Endothelial cell of umbilical vein (primary cell): Measurements from ENCODE around the gene KLHL21. TPM values are rescaled to one million over a fixed set of nuclear protein-coding genes. Genes with fewer than 3 reads are reported as not detected.

Experiments
- BruUV-seq: library from RNA; stranded (reverse); fragments of 400-500 nt; replicated peaks from 2 replicates; lab custom pipeline; 2021; lab: Mats Ljungman, UMichigan
- CTCF ChIA-PET: fragments of 300-600, 350-600 bp; sonication (Branson Sonifier 250); formaldehyde crosslinking; loops from one replicate; lab custom pipeline; 2021; ENCODE audit warnings: antibody characterized with exemption, inconsistent platforms; lab: Charles Lee
- POLR2A ChIA-PET: fragments of 300-600, 350-600 bp; sonication (Branson Sonifier 250); formaldehyde crosslinking; loops from one replicate; lab custom pipeline; 2021; ENCODE audit warnings: antibody characterized with exemption, inconsistent platforms; lab: Charles Lee
- DNase-seq: peaks from one replicate; pipeline ENCODE4 v3.0.0-alpha.2; 2011; ENCODE audit warnings: low read depth, low spot score
- FAIRE-seq: peaks from 2 replicates; lab custom pipeline; 2011; peaks lifted over from hg19 to GRCh38; lab: Jason Lieb, UNC
- H2AFZ ChIP-seq: 2 replicates; pipeline ENCODE4 v1.6.0; 2012; ENCODE audit warnings: low read depth, low read length, control low read depth, inconsistent platforms
- H3K27ac ChIP-seq: 2 replicates; pipeline ENCODE4 v1.5.1; 2011; ENCODE audit warnings: low read depth, mild to moderate bottlenecking, control low read depth, low read length, moderate library complexity; ENCODE audit not compliant: insufficient read depth
- H3K27me3 ChIP-seq, 2 experiments: 2 replicates each; pipeline versions ENCODE4 v1.6.0 to v1.6.1; 2011; ENCODE audit warnings: low read length in 2 of 2, mixed read lengths in 1 of 2; ENCODE audit not compliant: control insufficient read depth in 2 of 2, insufficient read depth in 2 of 2
- H3K36me3 ChIP-seq, 2 experiments: 2 replicates in 1 of 2; 3 replicates in 1 of 2; pipeline ENCODE4 v1.5.1; 2011; ENCODE audit warnings: low read length in 2 of 2, mild to moderate bottlenecking in 1 of 2, moderate library complexity in 1 of 2; ENCODE audit not compliant: control insufficient read depth in 2 of 2, insufficient read depth in 2 of 2; ENCODE audit errors: extremely low read depth in 1 of 2
- H3K4me1 ChIP-seq: 3 replicates; pipeline ENCODE4 v1.5.1; 2011; ENCODE audit warnings: mild to moderate bottlenecking, low read length; ENCODE audit not compliant: control insufficient read depth, insufficient read depth; ENCODE audit errors: extremely low read depth
- H3K4me2 ChIP-seq: 2 replicates; pipeline ENCODE4 v1.6.1; 2011; ENCODE audit warnings: low read length, control low read depth, mixed read lengths; ENCODE audit not compliant: insufficient read depth
- H3K4me3 ChIP-seq, 3 experiments: fragments of 200-600 bp in 1 of 3; sonication (generic), shearing (Covaris generic) in 1 of 3; replicated peaks in 1 of 3; 2 replicates each; pipeline ENCODE4 v1.5.1; 2011 to 2016; ENCODE audit warnings: control low read depth in 3 of 3, low read length in 3 of 3, mild to moderate bottlenecking in 2 of 3, inconsistent platforms in 1 of 3, low read depth in 1 of 3, moderate library complexity in 1 of 3; ENCODE audit not compliant: insufficient read depth in 1 of 3
- H3K79me2 ChIP-seq: 2 replicates; pipeline ENCODE4 v1.6.0; 2012; ENCODE audit warnings: low read length, inconsistent platforms; ENCODE audit not compliant: control insufficient read depth, insufficient read depth
- H3K9ac ChIP-seq: replicated peaks from 2 replicates; pipeline ENCODE3; 2011; ENCODE audit warnings: low read length, control low read depth; ENCODE audit not compliant: insufficient read depth; ENCODE audit errors: extremely low read depth
- H3K9me1 ChIP-seq: replicated peaks from 3 replicates; pipeline ENCODE4 v1.6.0; 2011; ENCODE audit warnings: mild to moderate bottlenecking, low read length; ENCODE audit not compliant: control insufficient read depth, insufficient read depth; ENCODE audit errors: extremely low read depth
- H3K9me3 ChIP-seq: replicated peaks from 2 replicates; pipeline ENCODE4 v1.5.1; 2012; ENCODE audit warnings: low read length, inconsistent platforms; ENCODE audit not compliant: control insufficient read depth, insufficient read depth
- H4K20me1 ChIP-seq: replicated peaks from 2 replicates; pipeline ENCODE3; 2011; ENCODE audit warnings: mild to moderate bottlenecking, low read length; ENCODE audit not compliant: control insufficient read depth, insufficient read depth; ENCODE audit errors: extremely low read depth
- CTCF ChIP-seq, 2 donors: IDR thresholded peaks; 1 replicate in 1 of 2; 2 replicates in 1 of 2; pipeline ENCODE4 v1.5.1; 2011; ENCODE audit warnings: low read length in 2 of 2, mild to moderate bottlenecking in 2 of 2, moderate library complexity in 2 of 2, control low read depth in 1 of 2, inconsistent platforms in 1 of 2, low read depth in 1 of 2; ENCODE audit not compliant: insufficient read depth in 1 of 2; ENCODE audit errors: extremely low read depth in 1 of 2
- EZH2 ChIP-seq: IDR thresholded peaks from 2 replicates; pipeline ENCODE4 v1.6.1; 2012; ENCODE audit warnings: borderline replicate concordance, low read depth, mild to moderate bottlenecking, moderate library complexity, low read length, inconsistent platforms; ENCODE audit not compliant: severe bottlenecking
- FOS ChIP-seq: IDR thresholded peaks from 2 replicates; pipeline ENCODE4 v1.6.1; 2011; ENCODE audit warnings: mild to moderate bottlenecking, low read length, moderate library complexity, borderline replicate concordance; ENCODE audit not compliant: insufficient read depth
- GATA2 ChIP-seq: IDR thresholded peaks from 2 replicates; pipeline ENCODE4 v1.7.0; 2011; ENCODE audit warnings: low read depth, mild to moderate bottlenecking, moderate library complexity, mixed read lengths, low read length; ENCODE audit not compliant: insufficient read length, insufficient read depth
- JUN ChIP-seq: IDR thresholded peaks from 2 replicates; pipeline ENCODE4 v1.6.1; 2011; ENCODE audit warnings: borderline replicate concordance, low read depth; ENCODE audit not compliant: insufficient read length, insufficient read depth
- MAX ChIP-seq: IDR thresholded peaks from 2 replicates; pipeline ENCODE4 v1.6.1; 2011; ENCODE audit not compliant: insufficient read depth, insufficient read length
- MYC ChIP-seq: IDR thresholded peaks from one replicate; pipeline ENCODE4 v1.6.1; 2011; ENCODE audit warnings: mild to moderate bottlenecking, low read depth, low read length
- POLR2A ChIP-seq: IDR thresholded peaks from 2 replicates; pipeline ENCODE4 v1.6.1; 2012; ENCODE audit warnings: low read depth, mild to moderate bottlenecking, control low read depth, low read length
- POLR2AphosphoS5 ChIP-seq: IDR thresholded peaks from 2 replicates; pipeline ENCODE4 v1.6.1; 2012; ENCODE audit warnings: low read depth, mild to moderate bottlenecking, control low read depth, low read length, moderate library complexity; ENCODE audit not compliant: insufficient read depth
- dilution Hi-C: fragments of 300-500 bp; cut with MboI; formaldehyde crosslinking; loops from one replicate; pipeline ENCODE4 v1.15.0; 2019; ENCODE audit warnings: low sequenced_read_pairs; ENCODE audit not compliant: extremely low pct_ligation_motif_present
- intact Hi-C: fragments of 100-400 bp; cut with micrococcal nuclease; formaldehyde crosslinking; loops from one replicate; pipeline ENCODE4 v1.10.0; 2022
- polyA plus RNA-seq, 4 experiments: library from polyadenylated mRNA; depleted of rRNA in 3 of 4; stranded (reverse) in 3 of 4; unstranded in 1 of 4; fragments of >200 nt; gene quantifications; 2 replicates each; pipeline versions ENCODE4 v1.2.1 to v1.2.3, GENCODE V29; 2011 to 2012; ENCODE audit warnings: missing spikeins in 1 of 4
- total RNA-seq: library from RNA; stranded (reverse); gene quantifications from 2 replicates; pipeline ENCODE4 v1.2.3, GENCODE V29; 2021

KLHL21 gene
- total and polyA plus RNA-seq, 2 donors (not counting 3 experiments of a cell fraction or from before 2014, with no cell fraction given): 18.0 to 22.4 TPM

GRCh38 chr1:6614929-6615785 is 12.5 kb upstream of the KLHL21 start:
- peak overlapping the region; percentile 41 for H3K9ac ChIP-seq
- H2AFZ ChIP-seq: peak overlapping the region; percentile 10
- peaks cover 4% of the 10 kb centered on the region for H4K20me1 ChIP-seq
- peak overlapping the region; percentile 82 for H3K4me2 ChIP-seq
- peaks cover 5% of the 10 kb centered on the region for H3K4me1 ChIP-seq
- peak overlapping the region; percentile 57 to 97 (median 59) for H3K4me3 ChIP-seq
- ChIA-PET POLR2A (interaction anchor here (1.5 kb wide), 1 partner anchor 12 kb away, joined by 5 read pairs; the partner anchor contains the start of gene KLHL21), CTCF (interaction anchor here (0.7 to 1.4 kb wide), 4 partner anchors 9 to 61 kb away, joined by 3 to 5 read pairs (median 4); partner anchors contain the start of genes NOL9, TAS1R1, THAP3 and ZBTB48)
- no peaks in the 10 kb centered on the region for H3K27me3 ChIP-seq
- DNase-seq (no peak), FAIRE-seq (no peak)
- dilution Hi-C loops (no loop called here), intact Hi-C loops (no loop called here)
- peaks cover 40% of the 10 kb centered on the region for H3K79me2 ChIP-seq
- TF ChIP-seq MYC: no peak
- H3K9me3 ChIP-seq: no peaks in the 10 kb centered on the region
- BruUV-seq: no TSS peak
- H3K27ac ChIP-seq: no peak overlapping the region
- H3K36me3 ChIP-seq: peaks cover 5 to 6% of the 10 kb centered on the region in 2 experiments
- H3K9me1 ChIP-seq: no peaks in the 10 kb centered on the region

- no peaks in the 10 kb centered on the region for H3K27me3 ChIP-seq
- BruUV-seq: no TSS peak
- H3K4me1 ChIP-seq: peaks cover 5% of the 10 kb centered on the region
- no peak for FAIRE-seq
- peaks cover 4% of the 10 kb centered on the region for H4K20me1 ChIP-seq
- peak overlapping the region; percentile 31 for H3K4me2 ChIP-seq
- H2AFZ ChIP-seq: peak overlapping the region; percentile 79
- dilution Hi-C loops (no loop called here), intact Hi-C loops (no loop called here)
- no peaks in the 10 kb centered on the region for H3K9me1 ChIP-seq
- H3K36me3 ChIP-seq: no peaks in the 10 kb centered on the region
- ChIA-PET POLR2A (interaction anchor here (1.2 kb wide), 1 partner anchor 12 kb away, joined by 6 read pairs; no protein-coding TSS in a partner anchor), CTCF (interaction anchor here (0.5 kb wide), 1 partner anchor 11 kb away, joined by 4 read pairs; no protein-coding TSS in a partner anchor)
- no peaks in the 10 kb centered on the region for H3K9me3 ChIP-seq
- peak overlapping the region; percentile 55 to 97 (median 93) for H3K4me3 ChIP-seq
- H3K79me2 ChIP-seq: peaks cover 38% of the 10 kb centered on the region
- DNase-seq: peak; percentile 19
- H3K9ac ChIP-seq: peak overlapping the region; percentile 64
- H3K27ac ChIP-seq: peak overlapping the region; percentile 23
- no peak for TF ChIP-seq GATA2
- no peak for TF ChIP-seq MAX
- TF ChIP-seq CTCF (IDR thresholded peaks at IDR 0.05; ENCODE audit: extremely low read depth in 1 of 2, insufficient read depth in 1 of 2, low read depth in 1 of 2, low read length in 2 of 2): no peak
- no peak for TF ChIP-seq MYC
- TF ChIP-seq POLR2AphosphoS5: no peak
- TF ChIP-seq EZH2: no peak
- no peak for TF ChIP-seq POLR2A
- no peak for TF ChIP-seq FOS
- no peak for TF ChIP-seq JUN
Observed at GRCh38 chr1:6614019-6614928, 11.6 kb upstream of the KLHL21 start.
